Neutrophil (primary cell): Measurements from ENCODE around the gene ZNF654.

Experiments used
- H3K27ac ChIP-seq: fragments of 200-600 bp; sonication (generic); 2 replicates; pipeline ENCODE4 v1.5.1; 2016; ENCODE audit warnings: mild to moderate bottlenecking, moderate library complexity
- H3K27me3 ChIP-seq: fragments of 200-600 bp; sonication (generic); 2 replicates; pipeline ENCODE4 v1.6.0; 2016; ENCODE audit warnings: mild to moderate bottlenecking
- H3K36me3 ChIP-seq: fragments of 200-600 bp; sonication (generic); 2 replicates; pipeline ENCODE4 v1.5.1; 2017
- H3K4me1 ChIP-seq, 2 experiments: fragments of 200-600 bp in 1 of 2; sonication (generic) in 1 of 2; 1 replicate in 1 of 2; 2 replicates in 1 of 2; pipeline versions ENCODE4 v1.5.1 to v1.6.1; 2013 to 2016; ENCODE audit warnings: low read depth in 1 of 2, low read length in 1 of 2, mild to moderate bottlenecking in 1 of 2, moderate library complexity in 1 of 2; ENCODE audit not compliant: control insufficient read depth in 1 of 2, insufficient read depth in 1 of 2
- H3K4me3 ChIP-seq, 2 experiments: fragments of 200-600 bp in 1 of 2; sonication (generic) in 1 of 2; 1 replicate in 1 of 2; 2 replicates in 1 of 2; pipeline ENCODE4 v1.5.1; 2013 to 2016; ENCODE audit warnings: low read depth in 1 of 2, low read length in 1 of 2, mild to moderate bottlenecking in 1 of 2, moderate library complexity in 1 of 2
- H3K9me3 ChIP-seq: fragments of 200-600 bp; sonication (generic); 2 replicates; pipeline ENCODE4 v1.5.1; 2016
- CTCF ChIP-seq: fragments of 200-600 bp; sonication (generic); IDR thresholded peaks from 2 replicates; pipeline ENCODE4 v1.5.1; 2016; ENCODE audit warnings: antibody characterized with exemption

The ZNF654 gene

GRCh38 chr3:88084097-88084501 lies 25.0 kb downstream of the ZNF654 start:
- TF ChIP-seq CTCF, result no peak
- no peaks in the 10 kb centered on the region for H3K9me3 ChIP-seq
- no peaks in the 10 kb centered on the region for H3K4me1 ChIP-seq
- H3K36me3 ChIP-seq, result peaks cover 21% of the 10 kb centered on the region
- no peaks in the 10 kb centered on the region for H3K27me3 ChIP-seq
- no peak overlapping the region for H3K4me3 ChIP-seq
- H3K27ac ChIP-seq, result no peak overlapping the region

- Histone ChIP-seq H3K4me3 (no peak overlapping the region), H3K9me3 (no peaks in the 10 kb centered on the region), H3K27me3 (no peaks in the 10 kb centered on the region), H3K4me1 (no peaks in the 10 kb centered on the region), H3K36me3 (peaks cover 34% of the 10 kb centered on the region), H3K27ac (no peak overlapping the region)
- no peak for TF ChIP-seq CTCF
These were observed 31.6 kb downstream of the ZNF654 start for GRCh38 chr3:88090681-88091080.

- Histone ChIP-seq H3K36me3 (peaks cover 30% of the 10 kb centered on the region), H3K4me3 (no peak overlapping the region), H3K9me3 (no peaks in the 10 kb centered on the region), H3K27ac (no peak overlapping the region), H3K27me3 (no peaks in the 10 kb centered on the region), H3K4me1 (no peaks in the 10 kb centered on the region)
- no peak for TF ChIP-seq CTCF
These were observed 33.2 kb downstream of the ZNF654 start for GRCh38 chr3:88092270-88092669.

- H3K27me3 ChIP-seq, result no peaks in the 10 kb centered on the region
- H3K9me3 ChIP-seq, result no peaks in the 10 kb centered on the region
- H3K4me1 ChIP-seq, result no peaks in the 10 kb centered on the region
- H3K36me3 ChIP-seq, result peaks cover 27% of the 10 kb centered on the region
- no peak for TF ChIP-seq CTCF
- H3K4me3 ChIP-seq, result no peak overlapping the region
- no peak overlapping the region for H3K27ac ChIP-seq
These were observed 34.2 kb downstream of the ZNF654 start for GRCh38 chr3:88093266-88093665.

DNA sequence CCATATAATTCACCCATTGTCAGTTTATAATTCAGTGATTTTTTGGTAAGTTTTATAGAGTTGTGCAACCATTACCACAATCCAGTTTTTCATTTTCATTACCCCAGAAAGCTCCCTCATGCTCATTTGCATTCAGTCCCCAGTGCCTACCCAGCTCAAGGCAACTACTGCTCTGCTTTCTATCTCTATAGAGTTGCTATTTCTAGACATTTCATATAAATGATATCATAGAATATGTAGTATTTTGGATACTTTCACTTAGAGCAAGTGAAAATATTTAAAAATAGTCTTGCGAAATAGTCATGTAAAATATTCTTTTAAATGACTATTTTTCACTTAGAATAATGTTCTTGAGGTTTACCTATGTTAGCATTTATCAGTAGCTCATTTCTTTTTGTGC lies 42.1 kb downstream of the ZNF654 start:
- H3K4me1 ChIP-seq, result no peaks in the 10 kb centered on the region
- no peaks in the 10 kb centered on the region for H3K27me3 ChIP-seq
- peaks cover 7% of the 10 kb centered on the region for H3K36me3 ChIP-seq
- no peak for TF ChIP-seq CTCF
- no peak overlapping the region for H3K4me3 ChIP-seq
- no peaks in the 10 kb centered on the region for H3K9me3 ChIP-seq
- H3K27ac ChIP-seq, result no peak overlapping the region

DNA sequence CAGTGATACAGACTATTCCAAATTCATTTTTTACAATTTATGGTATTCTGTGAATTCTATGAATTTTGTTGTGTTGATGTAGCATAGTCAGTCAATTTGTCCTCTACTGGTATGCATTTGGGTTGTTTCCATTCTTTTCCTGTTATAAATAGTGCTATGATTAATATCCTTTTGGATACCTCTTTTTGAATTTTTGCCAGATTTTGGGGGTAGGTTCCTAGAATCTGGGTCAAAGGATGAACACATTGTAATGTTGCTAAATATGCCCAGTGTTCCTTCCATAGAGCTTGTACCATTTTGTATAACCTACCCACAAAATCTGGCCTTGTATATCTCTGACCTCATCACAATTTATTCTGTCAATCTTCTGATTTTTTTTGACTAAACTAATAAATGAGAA lies 46.3 kb downstream of the ZNF654 start:
- no peak for TF ChIP-seq CTCF
- Histone ChIP-seq H3K27ac (no peak overlapping the region), H3K4me1 (no peaks in the 10 kb centered on the region), H3K36me3 (no peaks in the 10 kb centered on the region), H3K9me3 (no peaks in the 10 kb centered on the region), H3K4me3 (no peak overlapping the region), H3K27me3 (no peaks in the 10 kb centered on the region)
